GM19193 (cell line): ENCODE results near the gene ACACB.

Experiments used
- POLR2A ChIP-seq: IDR thresholded peaks from 4 replicates; pipeline ENCODE4 v1.6.1; 2011; ENCODE audit not compliant: insufficient read depth, insufficient read length; ENCODE audit errors: extremely low read depth

Gene ACACB

GRCh38 chr12:109121346-109121880 lies 5.0 kb downstream of the ACACB start:
- TF ChIP-seq POLR2A = no peak

DNA sequence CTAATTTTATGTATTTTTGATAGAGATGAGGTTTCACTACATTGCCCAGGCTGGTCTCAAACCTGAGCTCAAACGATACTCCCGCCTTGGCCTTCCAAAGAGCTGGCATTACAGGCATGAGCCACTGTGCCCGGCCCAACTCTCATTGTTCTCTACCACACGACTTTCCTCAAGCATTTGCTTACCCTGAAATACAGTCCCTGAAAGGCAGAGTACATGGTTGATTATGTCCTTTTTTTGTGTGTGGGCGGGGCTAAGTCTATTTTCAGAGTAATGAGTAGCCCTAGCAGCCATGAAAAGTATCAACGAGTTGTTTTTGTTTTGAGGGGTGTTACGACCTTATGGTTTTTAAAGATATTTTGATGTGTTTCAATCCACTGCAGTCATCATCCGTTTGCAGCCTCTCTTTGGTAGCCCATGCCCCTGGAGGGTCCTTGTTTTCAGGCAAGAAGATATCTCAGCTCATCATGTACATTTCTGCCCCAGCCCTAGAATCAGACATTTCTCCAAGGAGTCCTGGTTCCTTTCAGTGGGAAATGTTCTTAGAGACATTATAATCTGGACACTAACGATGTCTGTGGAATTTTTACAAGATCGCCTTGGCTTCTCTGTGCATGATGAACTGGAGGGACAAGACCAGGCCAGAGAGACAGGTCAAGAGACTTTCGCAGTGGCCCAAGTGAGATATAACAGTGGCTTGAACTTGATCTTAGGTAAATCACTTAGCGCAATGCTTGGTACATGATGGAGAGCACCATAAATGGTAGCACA lies 8.7 kb downstream of the ACACB start:
- TF ChIP-seq POLR2A = no peak

DNA sequence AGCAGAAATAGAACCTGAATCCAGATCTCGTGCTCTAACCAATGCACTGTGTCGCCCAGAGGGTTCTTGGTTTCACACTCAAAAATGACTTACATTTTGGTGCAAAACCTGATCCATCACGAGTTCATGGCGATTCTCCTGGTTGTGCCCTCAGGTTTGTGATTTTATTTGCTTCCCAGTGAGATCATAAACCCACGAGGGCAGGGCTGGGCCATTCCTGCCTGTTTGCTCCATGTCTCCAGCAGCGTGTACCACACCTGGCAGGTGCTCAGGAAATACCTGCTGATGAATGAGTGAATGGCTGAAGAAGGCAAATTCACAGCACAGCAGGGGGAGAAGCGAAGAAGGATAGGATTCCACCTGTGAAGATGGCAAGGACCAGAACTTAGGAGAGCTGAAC lies 9.4 kb downstream of the ACACB start:
- no peak for TF ChIP-seq POLR2A

- TF ChIP-seq POLR2A = no peak
Observed at GRCh38 chr12:109126784-109127183, 10.4 kb downstream of the ACACB start.

DNA sequence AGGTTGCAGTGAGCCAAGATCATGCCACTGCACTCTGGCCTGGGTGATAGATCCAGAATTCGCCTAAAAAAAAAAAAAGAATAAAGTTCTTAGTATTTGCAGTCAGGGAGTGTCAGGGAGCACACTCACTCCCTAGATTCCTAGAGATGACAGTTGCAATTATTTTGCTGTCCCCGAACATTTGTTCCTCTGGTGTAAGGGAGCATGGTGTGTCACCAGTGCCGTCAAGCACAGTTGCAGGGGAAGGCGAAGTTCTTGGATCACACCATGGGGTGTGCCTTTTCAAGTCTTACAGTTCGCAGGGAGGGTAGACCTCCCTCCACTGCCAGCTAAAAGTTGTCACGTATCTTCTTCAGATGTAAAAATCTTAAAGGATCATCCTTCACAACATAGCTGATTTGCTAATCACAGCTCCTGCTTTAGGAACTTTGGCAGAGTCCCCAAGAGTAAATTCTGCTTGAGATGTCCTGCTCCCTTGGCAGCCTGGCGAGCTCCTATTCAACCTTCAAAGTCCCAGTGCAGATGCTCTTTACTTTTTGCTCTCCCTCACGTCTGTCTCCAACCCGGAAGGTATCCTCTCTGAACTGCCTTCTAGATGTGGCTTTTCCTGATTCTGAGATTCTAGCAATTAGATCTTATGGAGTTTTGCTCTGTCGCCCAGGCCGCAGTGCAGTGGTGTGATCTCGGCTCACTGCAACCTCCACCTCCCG lies 11.3 kb downstream of the ACACB start:
- no peak for TF ChIP-seq POLR2A

GRCh38 chr12:109130297-109131153 lies 14.1 kb downstream of the ACACB start:
- TF ChIP-seq POLR2A = no peak

DNA sequence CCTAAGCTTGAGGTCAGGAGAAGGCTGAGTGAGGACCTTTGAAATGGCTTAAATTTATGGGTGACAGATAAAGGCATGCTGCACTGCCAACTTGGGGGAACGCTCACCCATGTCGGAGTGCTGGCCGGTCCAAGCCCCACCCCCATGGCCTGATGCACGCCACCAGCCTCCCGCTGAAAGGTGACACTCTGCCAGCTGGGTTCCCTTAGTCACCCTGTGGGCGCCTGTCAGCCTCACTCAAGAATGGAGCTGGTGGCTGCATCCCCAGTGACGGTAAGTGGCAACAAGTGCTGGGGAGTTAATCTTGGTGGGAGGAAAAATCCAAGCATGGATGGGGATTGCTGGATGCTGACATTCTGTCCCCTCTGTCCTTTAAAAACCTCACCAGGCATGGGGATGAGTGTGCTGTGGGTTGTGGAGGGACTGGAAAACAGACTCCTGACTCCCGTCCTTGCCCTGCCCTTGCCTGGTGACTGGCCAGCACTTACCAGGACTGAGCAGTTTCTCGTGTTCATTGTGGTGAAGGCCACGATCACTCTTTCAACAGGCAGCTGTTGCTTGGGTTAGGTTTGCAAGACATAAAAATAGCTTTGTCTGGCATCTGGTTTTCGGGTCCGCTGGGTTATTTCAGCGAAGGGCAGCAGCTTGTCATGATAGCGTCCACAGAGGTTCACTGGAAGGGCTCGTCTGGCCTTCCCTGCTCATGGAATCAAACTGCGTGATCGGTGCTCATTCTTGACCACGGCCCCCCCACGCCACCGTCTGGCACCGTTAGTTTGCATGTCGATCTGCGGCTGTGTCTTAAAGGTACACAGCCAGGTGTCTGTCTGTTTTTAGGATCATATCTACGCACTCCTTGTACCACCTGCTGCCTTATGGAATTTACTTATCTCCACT lies 15.0 kb downstream of the ACACB start:
- no peak for TF ChIP-seq POLR2A

- no peak for TF ChIP-seq POLR2A
Observed at GRCh38 chr12:109134186-109134917, 18.0 kb downstream of the ACACB start.

- TF ChIP-seq POLR2A = no peak
Observed at GRCh38 chr12:109137055-109137454, 20.7 kb downstream of the ACACB start.

DNA sequence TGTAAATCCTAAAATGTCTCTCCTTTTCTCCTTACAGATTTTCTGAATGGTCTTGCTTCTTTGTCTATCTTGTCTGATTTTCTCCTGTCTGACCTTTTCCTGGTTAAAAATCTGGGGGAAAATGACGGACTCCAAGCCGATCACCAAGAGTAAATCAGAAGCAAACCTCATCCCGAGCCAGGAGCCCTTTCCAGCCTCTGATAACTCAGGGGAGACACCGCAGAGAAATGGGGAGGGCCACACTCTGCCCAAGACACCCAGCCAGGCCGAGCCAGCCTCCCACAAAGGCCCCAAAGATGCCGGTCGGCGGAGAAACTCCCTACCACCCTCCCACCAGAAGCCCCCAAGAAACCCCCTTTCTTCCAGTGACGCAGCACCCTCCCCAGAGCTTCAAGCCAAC lies 23.0 kb downstream of the ACACB start:
- TF ChIP-seq POLR2A = no peak

- no peak for TF ChIP-seq POLR2A
Observed at GRCh38 chr12:109139791-109140190, 23.4 kb downstream of the ACACB start.

DNA sequence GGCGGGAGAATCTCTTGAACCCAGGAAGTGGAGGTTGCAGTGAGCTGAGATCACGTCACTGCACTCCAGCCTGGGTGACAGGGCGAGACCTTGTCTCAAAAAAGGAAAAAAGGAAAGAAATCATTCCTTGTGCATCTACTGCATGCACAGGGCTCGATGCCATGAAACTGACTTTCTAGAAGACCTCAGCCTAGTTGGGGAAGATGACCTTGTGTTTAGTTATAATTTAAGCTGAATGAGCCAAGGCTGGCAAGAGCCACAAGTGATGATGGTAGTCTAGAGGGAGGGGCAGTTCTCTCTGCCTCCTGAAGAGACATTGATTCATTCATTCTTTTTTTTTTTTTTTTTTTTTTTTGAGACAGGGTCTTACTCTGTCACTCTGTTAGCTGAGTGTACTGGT lies 24.2 kb downstream of the ACACB start:
- TF ChIP-seq POLR2A = no peak

DNA sequence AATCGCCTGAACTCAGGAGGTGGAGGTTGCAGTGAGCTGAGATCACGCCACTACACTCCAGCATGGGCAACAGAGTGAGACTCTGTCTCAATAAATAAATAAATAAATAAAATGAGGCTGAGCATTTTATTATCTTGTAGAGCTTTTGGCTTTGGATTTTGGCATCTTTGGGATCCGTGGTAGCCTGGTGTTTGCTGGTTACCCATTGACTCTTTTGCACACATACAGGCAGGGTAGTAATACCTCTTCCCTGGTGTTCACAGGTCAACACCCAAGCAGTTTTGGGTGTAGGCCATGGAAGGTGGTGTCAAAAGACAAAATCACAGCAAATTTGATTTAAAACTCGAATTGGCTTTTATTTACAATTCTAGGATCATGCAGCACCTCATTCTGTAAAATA lies 27.8 kb downstream of the ACACB start:
- no peak for TF ChIP-seq POLR2A
